Measurements from ENCODE around the gene MED12L.

GRCh38 chr3:151440940-151441339 lies 355.5 kb downstream of the MED12L start:
- TF ChIP-seq ZNF488 (tag by site-specific recombination; IDR thresholded peaks at IDR 0.05) = no peak
- no peak for TF ChIP-seq ZNF501 (tag by site-specific recombination; IDR thresholded peaks at IDR 0.05)
- no peak for TF ChIP-seq ZSCAN30 (tag by site-specific recombination; IDR thresholded peaks at IDR 0.05)
- no peak for TF ChIP-seq ZNF549 (tag by site-specific recombination; IDR thresholded peaks at IDR 0.05)
- no peak for TF ChIP-seq ZNF394 (tag by site-specific recombination; IDR thresholded peaks at IDR 0.05; ENCODE audit: borderline replicate concordance)
- no peak for TF ChIP-seq OSR2 (tag by site-specific recombination; IDR thresholded peaks at IDR 0.05)
- no peak for TF ChIP-seq ZNF133 (tag by site-specific recombination; IDR thresholded peaks at IDR 0.05)
- no peak for TF ChIP-seq ZNF350 (tag by site-specific recombination; IDR thresholded peaks at IDR 0.05)
- TF ChIP-seq ZNF423 (tag by site-specific recombination; IDR thresholded peaks at IDR 0.05) = no peak
- TF ChIP-seq, protein P1, sequence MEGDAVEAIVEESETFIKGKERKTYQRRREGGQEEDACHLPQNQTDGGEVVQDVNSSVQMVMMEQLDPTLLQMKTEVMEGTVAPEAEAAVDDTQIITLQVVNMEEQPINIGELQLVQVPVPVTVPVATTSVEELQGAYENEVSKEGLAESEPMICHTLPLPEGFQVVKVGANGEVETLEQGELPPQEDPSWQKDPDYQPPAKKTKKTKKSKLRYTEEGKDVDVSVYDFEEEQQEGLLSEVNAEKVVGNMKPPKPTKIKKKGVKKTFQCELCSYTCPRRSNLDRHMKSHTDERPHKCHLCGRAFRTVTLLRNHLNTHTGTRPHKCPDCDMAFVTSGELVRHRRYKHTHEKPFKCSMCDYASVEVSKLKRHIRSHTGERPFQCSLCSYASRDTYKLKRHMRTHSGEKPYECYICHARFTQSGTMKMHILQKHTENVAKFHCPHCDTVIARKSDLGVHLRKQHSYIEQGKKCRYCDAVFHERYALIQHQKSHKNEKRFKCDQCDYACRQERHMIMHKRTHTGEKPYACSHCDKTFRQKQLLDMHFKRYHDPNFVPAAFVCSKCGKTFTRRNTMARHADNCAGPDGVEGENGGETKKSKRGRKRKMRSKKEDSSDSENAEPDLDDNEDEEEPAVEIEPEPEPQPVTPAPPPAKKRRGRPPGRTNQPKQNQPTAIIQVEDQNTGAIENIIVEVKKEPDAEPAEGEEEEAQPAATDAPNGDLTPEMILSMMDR (tag by site-specific recombination; IDR thresholded peaks at IDR 0.05) = no peak

Measured in HEK293 (cell line).